AG04450 (cell line): ENCODE measurements around the gene MBOAT1. TPM values are rescaled to one million over a fixed set of nuclear protein-coding genes. Genes with fewer than 3 reads are reported as not detected.

ENCODE experiments used
- CTCF ChIA-PET: fragments of 300-600, 350-600 bp; formaldehyde crosslinking; extraction: SDS; loops from one replicate; lab custom pipeline; 2022; ENCODE audit warnings: antibody characterized with exemption, inconsistent platforms; lab: Charles Lee
- POLR2A ChIA-PET: fragments of 350-600 bp; formaldehyde crosslinking; extraction: SDS; loops from one replicate; lab custom pipeline; 2021; ENCODE audit warnings: antibody characterized with exemption, inconsistent platforms; lab: Yijun Ruan, JAX
- DNase-seq: peaks from one replicate; pipeline ENCODE4 v3.0.0-alpha.2; 2011; ENCODE audit warnings: low read depth, low spot score
- H3K27ac ChIP-seq: one replicate; pipeline ENCODE4 v1.5.1; 2012; ENCODE audit warnings: low read depth, low read length, control low read depth
- H3K27me3 ChIP-seq: one replicate; pipeline ENCODE4 v1.6.0; 2012; ENCODE audit warnings: low read length; ENCODE audit not compliant: control insufficient read depth, insufficient read depth
- H3K4me3 ChIP-seq: 2 replicates; pipeline ENCODE4 v1.5.1; 2011; ENCODE audit warnings: mild to moderate bottlenecking, low read depth, low read length, control low read depth
- H3K9me3 ChIP-seq: 2 replicates; pipeline ENCODE4 v1.5.1; 2012; ENCODE audit warnings: low read length; ENCODE audit not compliant: control insufficient read depth, insufficient read depth
- polyA plus RNA-seq: library from polyadenylated mRNA; depleted of rRNA; stranded (reverse); fragments of >200 nt; gene quantifications from 2 replicates; pipeline ENCODE4 v1.2.3, GENCODE V29; 2011
- TF ChIP-seq, protein P1 (sequence below): IDR thresholded peaks from 2 replicates; pipeline ENCODE4 v1.5.1; 2011; ENCODE audit warnings: low read depth, low read length, control low read depth, inconsistent platforms

Gene MBOAT1
- polyA plus RNA-seq, 1 experiment = 2.1 TPM

DNA sequence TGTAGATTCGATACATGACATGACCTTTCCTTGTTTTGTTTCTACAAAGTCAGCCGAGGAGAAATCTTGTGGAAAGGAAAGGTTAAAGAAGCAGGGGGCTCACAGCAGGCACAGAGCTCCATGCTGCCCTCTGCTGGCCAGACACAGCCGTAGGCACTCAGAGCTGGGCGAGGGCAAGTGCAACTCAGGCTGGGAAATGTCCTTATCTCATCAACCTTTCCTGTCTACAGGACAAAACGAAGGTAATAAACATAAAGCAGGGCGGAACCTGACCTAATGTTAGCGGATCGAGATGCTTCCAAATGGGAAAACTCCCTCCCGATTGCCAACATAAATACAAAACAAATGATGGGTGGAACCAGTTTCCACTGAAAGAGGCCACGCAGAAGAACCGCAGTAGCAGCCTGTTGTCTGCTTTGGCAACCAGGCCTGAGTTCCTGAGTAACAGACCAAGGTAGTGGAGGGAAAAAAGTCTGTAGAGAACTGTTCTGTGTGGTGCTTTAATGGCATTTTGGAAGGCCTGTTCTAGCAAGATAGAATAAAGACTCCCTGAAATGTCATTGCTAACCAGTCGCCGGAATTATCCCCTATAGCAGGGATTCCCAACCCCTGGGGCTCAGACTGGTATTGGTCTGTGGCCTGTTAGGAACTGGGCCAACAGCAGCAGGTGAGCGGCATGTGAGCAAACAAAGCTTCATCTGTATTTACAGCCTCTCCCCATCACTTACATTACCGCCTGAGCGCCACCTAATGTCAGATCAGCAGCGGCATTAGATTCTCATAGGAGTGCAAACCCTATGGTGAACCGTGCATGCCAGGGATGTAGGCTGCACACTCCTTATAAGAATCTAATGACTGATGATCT is 85.2 kb downstream of the MBOAT1 start:
- H3K27ac ChIP-seq = no peak overlapping the region
- no peaks in the 10 kb centered on the region for H3K27me3 ChIP-seq
- H3K4me3 ChIP-seq = no peak overlapping the region
- ChIA-PET POLR2A (interaction anchor here (1.0 kb wide), 1 partner anchor 86 kb away, joined by 3 read pairs; no protein-coding TSS in a partner anchor), CTCF (interaction anchor here (0.5 to 3.6 kb wide), 46 partner anchors 9 to 1532 kb away, joined by 3 to 84 read pairs (median 6); no protein-coding TSS in a partner anchor)
- TF ChIP-seq, protein P1, sequence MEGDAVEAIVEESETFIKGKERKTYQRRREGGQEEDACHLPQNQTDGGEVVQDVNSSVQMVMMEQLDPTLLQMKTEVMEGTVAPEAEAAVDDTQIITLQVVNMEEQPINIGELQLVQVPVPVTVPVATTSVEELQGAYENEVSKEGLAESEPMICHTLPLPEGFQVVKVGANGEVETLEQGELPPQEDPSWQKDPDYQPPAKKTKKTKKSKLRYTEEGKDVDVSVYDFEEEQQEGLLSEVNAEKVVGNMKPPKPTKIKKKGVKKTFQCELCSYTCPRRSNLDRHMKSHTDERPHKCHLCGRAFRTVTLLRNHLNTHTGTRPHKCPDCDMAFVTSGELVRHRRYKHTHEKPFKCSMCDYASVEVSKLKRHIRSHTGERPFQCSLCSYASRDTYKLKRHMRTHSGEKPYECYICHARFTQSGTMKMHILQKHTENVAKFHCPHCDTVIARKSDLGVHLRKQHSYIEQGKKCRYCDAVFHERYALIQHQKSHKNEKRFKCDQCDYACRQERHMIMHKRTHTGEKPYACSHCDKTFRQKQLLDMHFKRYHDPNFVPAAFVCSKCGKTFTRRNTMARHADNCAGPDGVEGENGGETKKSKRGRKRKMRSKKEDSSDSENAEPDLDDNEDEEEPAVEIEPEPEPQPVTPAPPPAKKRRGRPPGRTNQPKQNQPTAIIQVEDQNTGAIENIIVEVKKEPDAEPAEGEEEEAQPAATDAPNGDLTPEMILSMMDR = peak; percentile 97
- peak; percentile 11 for DNase-seq
- H3K9me3 ChIP-seq = no peaks in the 10 kb centered on the region

DNA sequence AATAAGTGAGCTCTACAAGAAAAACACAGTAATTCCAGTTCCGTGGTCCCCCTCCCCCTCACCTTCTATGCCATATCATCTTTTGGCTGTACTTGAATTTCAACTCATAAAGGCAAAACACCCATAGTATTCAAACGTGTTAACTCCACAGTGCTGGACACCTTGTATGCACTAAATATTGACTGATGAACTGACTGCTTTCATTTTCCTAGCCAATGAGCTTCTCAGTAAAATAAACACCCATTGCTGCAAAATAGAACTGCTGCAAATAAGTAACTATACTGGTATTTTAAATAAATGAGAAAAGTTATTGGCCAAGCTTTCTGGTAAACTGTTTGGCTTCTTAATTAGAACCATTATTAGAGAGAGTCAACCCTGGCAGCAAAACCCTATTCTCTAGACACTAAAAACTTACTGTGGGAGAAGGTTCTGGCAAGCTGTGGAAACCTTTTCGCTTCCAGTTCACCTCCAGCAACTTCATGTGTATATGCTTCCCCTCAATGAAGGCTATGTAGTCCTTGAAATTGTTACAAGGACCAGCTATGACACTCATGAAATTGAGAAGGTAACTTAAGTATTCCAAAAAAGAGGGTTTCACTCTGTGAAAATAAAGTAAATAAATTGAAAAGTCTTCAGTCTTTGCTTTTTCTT is 86.0 kb downstream of the MBOAT1 start:
- TF ChIP-seq, protein P1 = no peak
- H3K27me3 ChIP-seq = no peaks in the 10 kb centered on the region
- DNase-seq = no peak
- H3K27ac ChIP-seq = no peak overlapping the region
- POLR2A ChIA-PET = interaction anchor here (1.0 kb wide), 1 partner anchor 87 kb away, joined by 3 read pairs; no protein-coding TSS in a partner anchor
- no peaks in the 10 kb centered on the region for H3K9me3 ChIP-seq
- CTCF ChIA-PET = interaction anchor here (0.6 to 3.6 kb wide), 44 partner anchors 9 to 1531 kb away, joined by 3 to 84 read pairs (median 6); no protein-coding TSS in a partner anchor
- H3K4me3 ChIP-seq = no peak overlapping the region

DNA sequence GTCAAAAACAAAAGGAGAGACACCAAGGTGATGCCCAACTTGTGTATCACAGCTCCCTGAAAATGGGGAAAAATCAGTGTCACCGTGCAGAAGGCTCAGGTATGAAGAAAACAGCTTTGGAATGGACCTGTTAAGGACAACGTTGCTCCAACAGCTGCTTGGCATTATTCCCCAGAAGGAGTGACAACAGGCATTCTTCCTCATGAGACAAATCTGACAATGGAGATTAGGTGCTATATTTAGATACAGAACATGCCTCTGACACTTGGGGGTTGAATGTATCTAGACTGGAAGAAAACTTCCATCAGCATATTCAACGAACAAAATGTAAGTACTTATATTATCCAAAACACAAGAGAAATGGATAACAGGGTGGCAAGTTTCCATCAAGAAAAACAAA is 87.7 kb downstream of the MBOAT1 start:
- Histone ChIP-seq H3K27me3 (no peaks in the 10 kb centered on the region), H3K27ac (no peak overlapping the region), H3K4me3 (no peak overlapping the region), H3K9me3 (no peaks in the 10 kb centered on the region)
- CTCF ChIA-PET = interaction anchor here (1.4 to 4.5 kb wide), 4 partner anchors 9 to 33 kb away, joined by 4 to 23 read pairs (median 20); no protein-coding TSS in a partner anchor
- TF ChIP-seq, protein P1 = no peak
- POLR2A ChIA-PET = no interaction called here
- no peak for DNase-seq

DNA sequence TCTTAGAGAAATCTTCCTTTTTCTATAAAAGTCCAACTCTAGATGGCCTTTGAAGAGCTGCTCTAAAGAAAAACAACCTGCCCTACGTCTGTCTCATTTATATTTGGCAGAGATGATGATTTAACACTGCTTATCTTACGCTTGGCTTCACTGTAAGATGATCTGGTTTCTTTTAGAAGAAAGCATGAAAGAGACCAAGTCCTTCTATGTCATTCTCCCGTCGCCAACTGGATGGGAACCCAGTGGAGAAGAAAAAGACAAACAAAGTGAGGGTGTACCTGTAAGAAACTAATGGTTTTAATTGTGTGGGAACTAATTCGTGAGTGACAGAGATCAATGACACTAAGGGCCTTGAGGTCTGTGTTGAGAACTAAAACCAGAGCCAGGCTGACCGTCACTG is 92.8 kb downstream of the MBOAT1 start:
- Histone ChIP-seq H3K27ac (no peak overlapping the region), H3K9me3 (no peaks in the 10 kb centered on the region), H3K4me3 (no peak overlapping the region), H3K27me3 (no peaks in the 10 kb centered on the region)
- no peak for DNase-seq
- POLR2A ChIA-PET = no interaction called here
- TF ChIP-seq, protein P1 = no peak
- CTCF ChIA-PET = interaction anchor here (1.0 kb wide), 1 partner anchor 10 kb away, joined by 12 read pairs; no protein-coding TSS in a partner anchor
